ENCODE measurements around the gene SRGAP2B. TPM values are rescaled to one million over a fixed set of nuclear protein-coding genes. Genes with fewer than 3 reads are reported as not detected.
"Not testable (repeated sequence)": the region's sequence is repeated elsewhere in the genome, so short reads cannot be mapped to it uniquely, and the experiment has no call there.

SRGAP2B gene
- total and polyA plus RNA-seq, 10 of the 15 experiments (the other 5 are each of a cell fraction or from before 2014, with no cell fraction given): 1.2 to 8.9 (median 3.0) TPM

- DNase-seq (ENCODE audit: low read depth, low spot score); H4K20me1 ChIP-seq (ENCODE audit: control insufficient read depth, insufficient read depth); SMC1A ChIA-PET (ENCODE audit: uncharacterized antibody, unreplicated experiment); FAIRE-seq; ATAC-seq; H3K9ac ChIP-seq (ENCODE audit: control insufficient read depth, insufficient read depth, low read length); intact Hi-C loops (cut with micrococcal nuclease; ENCODE audit: unreplicated experiment); RAD21 ChIA-PET (ENCODE audit: unreplicated experiment); H3K4me2 ChIP-seq (ENCODE audit: control insufficient read depth, insufficient read depth); H3K36me3 ChIP-seq (ENCODE audit: control insufficient read depth in 2 of 2, insufficient read depth in 2 of 2, low read length in 1 of 2); H3K79me2 ChIP-seq (ENCODE audit: control insufficient read depth, insufficient read depth, low read length); H3K4me1 ChIP-seq (ENCODE audit: control insufficient read depth, insufficient read depth, low read length); H3K27ac ChIP-seq (ENCODE audit: control insufficient read depth, insufficient read depth); BruUV-seq (replicated peaks); CTCF ChIA-PET; H3K4me3 ChIP-seq; H3K27me3 ChIP-seq (replicated peaks in 1 of 2; ENCODE audit: control insufficient read depth in 2 of 2, insufficient read depth in 2 of 2, low read length in 1 of 2); H2AFZ ChIP-seq (ENCODE audit: control insufficient read depth, low read depth, low read length); POLR2A ChIA-PET; in situ Hi-C loops (cut with MboI); H3K9me3 ChIP-seq (replicated peaks; ENCODE audit: control insufficient read depth, insufficient read depth, low read length): not testable (repeated sequence)
- WGBS (ENCODE audit: insufficient coverage, insufficient replicate concordance, low lambda C conversion rate, missing lambda C conversion rate): 75% methylated on average over 1 of the region's 4 CpGs
Measured at GRCh38 chr1:144981157-144981556, 114.0 kb downstream of the SRGAP2B start.

DNA sequence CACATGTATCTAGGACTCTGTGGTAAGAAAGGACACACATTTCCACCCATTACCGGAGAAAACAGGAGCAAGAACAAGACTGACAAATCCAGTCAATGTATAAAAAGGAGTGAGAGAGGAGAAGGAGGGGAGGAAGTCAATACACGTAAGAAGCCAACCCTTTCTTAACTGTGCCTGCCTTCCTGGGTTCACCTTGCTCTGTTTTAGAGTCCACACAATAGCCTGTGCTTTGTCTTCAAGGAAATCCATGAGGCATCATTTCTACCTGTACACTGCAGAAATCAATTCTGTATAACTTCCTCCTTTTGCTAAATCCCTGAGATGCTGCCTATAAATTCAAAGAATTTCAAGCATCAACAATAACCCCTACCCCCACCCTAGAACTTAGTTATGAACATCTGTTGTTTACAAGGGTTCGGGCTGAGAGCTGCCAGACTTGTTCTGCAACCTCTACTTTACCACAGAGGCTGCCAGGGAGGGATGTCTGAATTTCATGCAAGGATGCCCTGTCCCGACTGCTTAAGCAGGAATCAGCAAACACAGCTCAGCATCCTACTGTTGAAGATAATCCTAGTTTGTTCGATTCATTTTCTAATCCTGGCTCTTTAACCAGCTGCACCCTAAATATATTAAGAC, 115.0 kb downstream of the SRGAP2B start:
- H3K4me3 ChIP-seq; H3K4me1 ChIP-seq (ENCODE audit: control insufficient read depth, insufficient read depth, low read length); in situ Hi-C loops (cut with MboI); H4K20me1 ChIP-seq (ENCODE audit: control insufficient read depth, insufficient read depth); DNase-seq (ENCODE audit: low read depth, low spot score); H3K4me2 ChIP-seq (ENCODE audit: control insufficient read depth, insufficient read depth); RAD21 ChIA-PET (ENCODE audit: unreplicated experiment); POLR2A ChIA-PET; H2AFZ ChIP-seq (ENCODE audit: control insufficient read depth, low read depth, low read length); FAIRE-seq; CTCF ChIA-PET; H3K9ac ChIP-seq (ENCODE audit: control insufficient read depth, insufficient read depth, low read length); intact Hi-C loops (cut with micrococcal nuclease; ENCODE audit: unreplicated experiment); SMC1A ChIA-PET (ENCODE audit: uncharacterized antibody, unreplicated experiment); H3K27ac ChIP-seq (ENCODE audit: control insufficient read depth, insufficient read depth); H3K9me3 ChIP-seq (replicated peaks; ENCODE audit: control insufficient read depth, insufficient read depth, low read length); H3K79me2 ChIP-seq (ENCODE audit: control insufficient read depth, insufficient read depth, low read length); H3K27me3 ChIP-seq (replicated peaks in 1 of 2; ENCODE audit: control insufficient read depth in 2 of 2, insufficient read depth in 2 of 2, low read length in 1 of 2); ATAC-seq; H3K36me3 ChIP-seq (ENCODE audit: control insufficient read depth in 2 of 2, insufficient read depth in 2 of 2, low read length in 1 of 2); BruUV-seq (replicated peaks): not testable (repeated sequence)
- WGBS (ENCODE audit: insufficient coverage, insufficient replicate concordance, low lambda C conversion rate, missing lambda C conversion rate): 64% methylated on average over 2 of the region's 5 CpGs

DNA sequence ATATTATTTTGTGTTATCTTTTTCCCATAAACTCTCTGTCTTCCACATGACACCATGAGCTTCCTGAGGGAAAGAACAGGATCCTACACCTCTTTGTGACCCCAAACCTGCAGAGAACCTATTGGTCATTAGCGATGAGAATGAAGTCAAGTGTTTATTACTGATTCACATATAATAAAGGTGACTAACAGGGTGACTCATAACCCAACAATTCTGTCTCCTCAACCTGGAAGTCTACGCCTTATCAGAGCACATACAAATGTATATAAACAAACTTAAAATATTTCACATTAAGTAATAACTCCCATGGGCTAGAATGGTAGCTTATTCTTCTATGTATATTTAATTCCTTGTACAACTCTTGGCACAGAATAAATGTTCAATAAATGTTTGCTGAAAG, 117.3 kb downstream of the SRGAP2B start:
- CTCF ChIA-PET; in situ Hi-C loops (cut with MboI); ATAC-seq: not testable (repeated sequence)

GRCh38 chr1:144971936-144972335, 123.2 kb downstream of the SRGAP2B start:
- ATAC-seq; RAD21 ChIA-PET (ENCODE audit: unreplicated experiment); in situ Hi-C loops (cut with MboI); CTCF ChIA-PET; H2AFZ ChIP-seq (ENCODE audit: control insufficient read depth, low read depth, low read length); H3K4me2 ChIP-seq (ENCODE audit: control insufficient read depth, insufficient read depth); H3K9ac ChIP-seq (ENCODE audit: control insufficient read depth, insufficient read depth, low read length); FAIRE-seq; intact Hi-C loops (cut with micrococcal nuclease; ENCODE audit: unreplicated experiment); H3K36me3 ChIP-seq (ENCODE audit: control insufficient read depth in 2 of 2, insufficient read depth in 2 of 2, low read length in 1 of 2); H3K79me2 ChIP-seq (ENCODE audit: control insufficient read depth, insufficient read depth, low read length); DNase-seq (ENCODE audit: low read depth, low spot score); H3K27me3 ChIP-seq (replicated peaks in 1 of 2; ENCODE audit: control insufficient read depth in 2 of 2, insufficient read depth in 2 of 2, low read length in 1 of 2); SMC1A ChIA-PET (ENCODE audit: uncharacterized antibody, unreplicated experiment); BruUV-seq (replicated peaks); H3K27ac ChIP-seq (ENCODE audit: control insufficient read depth, insufficient read depth); H3K4me3 ChIP-seq; H4K20me1 ChIP-seq (ENCODE audit: control insufficient read depth, insufficient read depth); H3K9me3 ChIP-seq (replicated peaks; ENCODE audit: control insufficient read depth, insufficient read depth, low read length); POLR2A ChIA-PET; H3K4me1 ChIP-seq (ENCODE audit: control insufficient read depth, insufficient read depth, low read length): not testable (repeated sequence)
- WGBS (ENCODE audit: insufficient coverage, insufficient replicate concordance, low lambda C conversion rate, missing lambda C conversion rate): no CpG with 5 or more reads among the region's 3 CpGs

More for the DNA sequence above, 117.3 kb downstream of the SRGAP2B start:
- H3K9me3 ChIP-seq (replicated peaks; ENCODE audit: control insufficient read depth, insufficient read depth, low read length); H3K4me2 ChIP-seq (ENCODE audit: control insufficient read depth, insufficient read depth); RAD21 ChIA-PET (ENCODE audit: unreplicated experiment); H2AFZ ChIP-seq (ENCODE audit: control insufficient read depth, low read depth, low read length); DNase-seq (ENCODE audit: low read depth, low spot score); H3K27ac ChIP-seq (ENCODE audit: control insufficient read depth, insufficient read depth); H3K36me3 ChIP-seq (ENCODE audit: control insufficient read depth in 2 of 2, insufficient read depth in 2 of 2, low read length in 1 of 2); H3K4me3 ChIP-seq; H4K20me1 ChIP-seq (ENCODE audit: control insufficient read depth, insufficient read depth); SMC1A ChIA-PET (ENCODE audit: uncharacterized antibody, unreplicated experiment); POLR2A ChIA-PET; intact Hi-C loops (cut with micrococcal nuclease; ENCODE audit: unreplicated experiment); FAIRE-seq; H3K9ac ChIP-seq (ENCODE audit: control insufficient read depth, insufficient read depth, low read length); H3K79me2 ChIP-seq (ENCODE audit: control insufficient read depth, insufficient read depth, low read length); H3K4me1 ChIP-seq (ENCODE audit: control insufficient read depth, insufficient read depth, low read length); BruUV-seq (replicated peaks); H3K27me3 ChIP-seq (replicated peaks in 1 of 2; ENCODE audit: control insufficient read depth in 2 of 2, insufficient read depth in 2 of 2, low read length in 1 of 2): not testable (repeated sequence)
- no CpG with 5 or more reads among the region's 2 CpGs for WGBS (ENCODE audit: insufficient coverage, insufficient replicate concordance, low lambda C conversion rate, missing lambda C conversion rate)

Measured in GM12878 (cell line).